OCI-LY1 (cell line): Measurements from ENCODE around the gene FBN1.

Experiments used
- H2AFZ ChIP-seq: fragments of 200-600 bp; sonication (generic), shearing (Covaris generic); 2 replicates; pipeline ENCODE4 v1.6.0; 2014; ENCODE audit warnings: antibody characterized with exemption, mild to moderate bottlenecking, low read length
- H3F3A ChIP-seq: fragments of 200-600 bp; sonication (generic), shearing (Covaris generic); 2 replicates; pipeline ENCODE4 v1.6.0; 2014; ENCODE audit warnings: mild to moderate bottlenecking, antibody characterized with exemption, low read length, moderate library complexity; ENCODE audit not compliant: insufficient read depth
- H3K27ac ChIP-seq: fragments of 200-600 bp; sonication (generic); 2 replicates; pipeline ENCODE4 v1.5.1; 2014; ENCODE audit warnings: low read length, mixed run types, mild to moderate bottlenecking, low read depth; ENCODE audit not compliant: poor library complexity, severe bottlenecking
- H3K27me3 ChIP-seq: fragments of 200-600 bp; sonication (generic); 2 replicates; pipeline ENCODE4 v1.6.0; 2014; ENCODE audit warnings: antibody characterized with exemption, mild to moderate bottlenecking, low read length, moderate library complexity; ENCODE audit not compliant: insufficient read depth
- H3K36me3 ChIP-seq: fragments of 200-600 bp; sonication (generic); 2 replicates; pipeline ENCODE4 v1.6.1; 2014; ENCODE audit warnings: mild to moderate bottlenecking, antibody characterized with exemption, low read length, moderate library complexity, mixed read lengths; ENCODE audit not compliant: insufficient read depth
- H3K4me1 ChIP-seq: fragments of 200-600 bp; sonication (generic); 2 replicates; pipeline ENCODE4 v1.5.1; 2014; ENCODE audit warnings: mild to moderate bottlenecking, low read length, moderate library complexity; ENCODE audit not compliant: insufficient read depth, severe bottlenecking
- H3K4me2 ChIP-seq: fragments of 200-600 bp; sonication (generic), shearing (Covaris generic); 2 replicates; pipeline ENCODE4 v1.6.1; 2014; ENCODE audit warnings: low read length
- H3K4me3 ChIP-seq: fragments of 200-600 bp; sonication (generic); 2 replicates; pipeline ENCODE4 v1.5.1; 2014; ENCODE audit warnings: low read length, low read depth, mild to moderate bottlenecking, mixed read lengths; ENCODE audit not compliant: poor library complexity, severe bottlenecking
- H3K79me2 ChIP-seq: fragments of 200-600 bp; shearing (Covaris generic); 2 replicates; pipeline ENCODE4 v1.6.1; 2016; ENCODE audit warnings: mixed run types, low read length, mixed read lengths; ENCODE audit not compliant: insufficient read depth
- H3K9ac ChIP-seq: fragments of 200-600 bp; sonication (generic), shearing (Covaris generic); 2 replicates; pipeline ENCODE4 v1.6.1; 2014; ENCODE audit warnings: mild to moderate bottlenecking, low read length, mixed read lengths
- H3K9me2 ChIP-seq: fragments of 200-600 bp; sonication (generic), shearing (Covaris generic); 2 replicates; pipeline ENCODE4 v1.6.1; 2014; ENCODE audit warnings: low read depth, mild to moderate bottlenecking, low read length, mixed read lengths
- H3K9me3 ChIP-seq: fragments of 200-600 bp; shearing (Covaris generic); 2 replicates; pipeline ENCODE4 v1.6.1; 2014; ENCODE audit warnings: low read length, mixed read lengths
- H4K20me1 ChIP-seq: fragments of 200-600 bp; sonication (generic), shearing (Covaris generic); 2 replicates; pipeline ENCODE4 v1.6.0; 2016; ENCODE audit warnings: mild to moderate bottlenecking, low read length; ENCODE audit not compliant: insufficient read depth
- CTCF ChIP-seq: fragments of 200-600 bp; sonication (generic), shearing (Covaris generic); IDR thresholded peaks from 2 replicates; pipeline ENCODE4 v1.5.1; 2017; ENCODE audit warnings: mild to moderate bottlenecking, antibody characterized with exemption, low read length, moderate library complexity, mixed read lengths
- EZH2 ChIP-seq: fragments of 200-600 bp; sonication (generic), shearing (Covaris generic); IDR thresholded peaks from 2 replicates; pipeline ENCODE4 v1.8.0; 2017; ENCODE audit warnings: borderline replicate concordance, mixed run types, mild to moderate bottlenecking, antibody characterized with exemption, low read length, moderate library complexity, mixed read lengths

The FBN1 gene

GRCh38 chr15:48548455-48548854 lies 97.1 kb downstream of the FBN1 start:
- H3K9ac ChIP-seq, result no peak overlapping the region
- no peak overlapping the region for H3K4me2 ChIP-seq

GRCh38 chr15:48547286-48547685 lies 98.2 kb downstream of the FBN1 start:
- Histone ChIP-seq H3K4me3 (no peak overlapping the region), H3K36me3 (no peaks in the 10 kb centered on the region), H3K9me3 (no peaks in the 10 kb centered on the region), H4K20me1 (no peaks in the 10 kb centered on the region), H3K4me1 (no peaks in the 10 kb centered on the region), H3K4me2 (no peak overlapping the region), H2AFZ (no peak overlapping the region), H3K27me3 (no peaks in the 10 kb centered on the region), H3K79me2 (no peaks in the 10 kb centered on the region), H3K9me2 (no peaks in the 10 kb centered on the region), H3K27ac (no peak overlapping the region), H3F3A (no peaks in the 10 kb centered on the region), H3K9ac (no peak overlapping the region)
- no peak for TF ChIP-seq CTCF
- no peak for TF ChIP-seq EZH2

More at GRCh38 chr15:48548455-48548854, 97.1 kb downstream of the FBN1 start:
- no peaks in the 10 kb centered on the region for H3K9me2 ChIP-seq
- no peak overlapping the region for H3K4me3 ChIP-seq
- H4K20me1 ChIP-seq, result no peaks in the 10 kb centered on the region
- no peaks in the 10 kb centered on the region for H3K79me2 ChIP-seq
- no peak overlapping the region for H2AFZ ChIP-seq
- H3K4me1 ChIP-seq, result no peaks in the 10 kb centered on the region
- no peak for TF ChIP-seq CTCF
- TF ChIP-seq EZH2, result no peak
- H3K9me3 ChIP-seq, result no peaks in the 10 kb centered on the region
- H3F3A ChIP-seq, result no peaks in the 10 kb centered on the region
- no peaks in the 10 kb centered on the region for H3K36me3 ChIP-seq
- no peak overlapping the region for H3K27ac ChIP-seq
- H3K27me3 ChIP-seq, result no peaks in the 10 kb centered on the region

DNA sequence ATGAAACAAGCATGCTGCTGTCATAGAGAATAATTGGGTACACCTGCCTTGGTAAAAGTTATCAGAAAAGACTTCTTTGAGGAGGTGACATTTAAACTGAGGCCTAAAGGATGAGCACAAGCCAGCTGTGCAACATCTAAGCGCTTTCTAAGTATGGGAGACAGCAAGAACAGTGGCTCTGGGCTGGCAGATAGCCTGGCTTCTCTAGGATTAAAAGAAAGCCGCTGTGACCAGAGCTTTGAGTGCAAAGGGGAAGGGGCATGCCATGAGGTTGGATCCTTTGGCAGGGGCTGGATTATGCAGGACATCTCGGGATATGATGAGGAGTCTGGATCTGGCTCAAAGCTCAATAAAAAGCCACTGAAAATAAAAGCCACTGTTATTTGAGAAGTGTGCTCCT lies 99.2 kb downstream of the FBN1 start:
- no peaks in the 10 kb centered on the region for H3K36me3 ChIP-seq
- H3K27ac ChIP-seq, result no peak overlapping the region
- no peaks in the 10 kb centered on the region for H3K27me3 ChIP-seq
- no peaks in the 10 kb centered on the region for H3K9me2 ChIP-seq
- no peaks in the 10 kb centered on the region for H3F3A ChIP-seq
- H3K4me3 ChIP-seq, result no peak overlapping the region
- no peak for TF ChIP-seq CTCF
- TF ChIP-seq EZH2, result no peak
- H3K4me2 ChIP-seq, result no peak overlapping the region
- no peaks in the 10 kb centered on the region for H3K4me1 ChIP-seq
- H2AFZ ChIP-seq, result no peak overlapping the region
- no peaks in the 10 kb centered on the region for H3K9me3 ChIP-seq
- H4K20me1 ChIP-seq, result no peaks in the 10 kb centered on the region
- H3K9ac ChIP-seq, result no peak overlapping the region
- no peaks in the 10 kb centered on the region for H3K79me2 ChIP-seq
